Parathyroid adenoma (tissue), 2 donors: Measurements from ENCODE around the gene NNAT.

ENCODE experiments used
- H2AFZ ChIP-seq: fragments of 300-600 bp; sonication (generic); one replicate; pipeline ENCODE4 v1.7.0; 2017; ENCODE audit warnings: antibody characterized with exemption, mild to moderate bottlenecking
- H3K27ac ChIP-seq: fragments of 300-600 bp; sonication (generic); one replicate; pipeline ENCODE4 v1.7.0; 2017
- H3K27me3 ChIP-seq: fragments of 300-600 bp; sonication (generic); one replicate; pipeline ENCODE4 v1.7.0; 2017; ENCODE audit warnings: low read length; ENCODE audit not compliant: control insufficient read depth, insufficient read depth
- H3K36me3 ChIP-seq: fragments of 300-600 bp; sonication (generic); one replicate; pipeline ENCODE4 v1.7.0; 2017; ENCODE audit warnings: low read length; ENCODE audit not compliant: control insufficient read depth, insufficient read depth
- H3K4me1 ChIP-seq: fragments of 300-600 bp; sonication (generic); one replicate; pipeline ENCODE4 v1.7.0; 2017; ENCODE audit warnings: control low read depth
- H3K4me2 ChIP-seq: fragments of 300-600 bp; sonication (generic); one replicate; pipeline ENCODE4 v1.7.0; 2017; ENCODE audit warnings: low read length
- H3K4me3 ChIP-seq: fragments of 300-600 bp; sonication (generic); one replicate; pipeline ENCODE4 v1.7.0; 2017; ENCODE audit warnings: low read depth, low read length
- H3K79me2 ChIP-seq: fragments of 300-600 bp; sonication (generic); one replicate; pipeline ENCODE4 v1.7.0; 2017; ENCODE audit warnings: control low read depth
- H3K9ac ChIP-seq: fragments of 300-600 bp; sonication (generic); one replicate; pipeline ENCODE4 v1.7.0; 2017; ENCODE audit warnings: mild to moderate bottlenecking
- H3K9me3 ChIP-seq: fragments of 300-600 bp; sonication (generic); one replicate; pipeline ENCODE4 v1.7.0; 2017; ENCODE audit warnings: low read length; ENCODE audit not compliant: control insufficient read depth
- CTCF ChIP-seq: fragments of 300-600 bp; sonication (generic); IDR thresholded peaks from one replicate; pipeline ENCODE4 v1.7.0; 2017; ENCODE audit warnings: antibody characterized with exemption, mild to moderate bottlenecking
- donor health status: primary hyperparathyroidism.

Gene NNAT

GRCh38 chr20:37529214-37529967, 8.3 kb downstream of the NNAT start:
- Histone ChIP-seq H3K9me3 (no peaks in the 10 kb centered on the region), H3K9ac (no peak overlapping the region), H3K4me3 (no peak overlapping the region), H3K27ac (no peak overlapping the region), H3K4me1 (peaks cover 16% of the 10 kb centered on the region), H3K36me3 (no peaks in the 10 kb centered on the region), H3K79me2 (peaks cover 32% of the 10 kb centered on the region), H3K4me2 (no peak overlapping the region), H3K27me3 (no peaks in the 10 kb centered on the region), H2AFZ (no peak overlapping the region)
- TF ChIP-seq CTCF = no peak

DNA sequence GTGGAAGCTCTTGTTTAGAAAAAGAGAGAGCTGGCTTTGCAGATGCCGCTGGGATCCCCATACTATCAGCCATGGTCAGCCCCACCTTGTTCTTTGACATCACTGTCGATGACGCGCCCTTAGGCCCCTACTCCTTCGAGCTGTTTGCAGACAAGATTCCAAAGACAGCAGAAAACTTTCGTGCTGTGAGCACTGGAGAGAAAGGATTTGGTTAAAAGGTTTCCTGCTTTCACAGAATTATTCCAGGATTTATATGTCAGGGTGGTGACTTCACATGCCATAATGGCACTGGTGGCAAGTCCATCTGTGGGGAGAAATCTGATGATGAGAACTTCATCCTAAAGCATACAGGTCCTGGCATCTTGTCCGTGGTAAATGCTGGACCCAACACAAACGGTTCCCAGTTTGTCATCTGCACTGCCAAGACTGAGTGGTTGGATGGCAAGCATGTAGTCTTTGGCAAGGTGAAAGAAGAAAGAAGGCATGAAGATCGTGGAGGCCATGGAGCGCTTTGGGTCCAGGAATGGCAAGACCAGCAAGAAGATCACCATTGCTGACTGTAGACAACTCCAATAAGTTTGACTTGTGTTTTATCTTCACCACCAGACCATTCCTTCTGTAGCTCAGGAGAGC, 9.0 kb downstream of the NNAT start:
- Histone ChIP-seq H3K4me3 (no peak overlapping the region), H2AFZ (no peak overlapping the region), H3K36me3 (no peaks in the 10 kb centered on the region), H3K27me3 (no peaks in the 10 kb centered on the region), H3K27ac (no peak overlapping the region), H3K4me2 (no peak overlapping the region), H3K79me2 (peaks cover 25% of the 10 kb centered on the region), H3K4me1 (peaks cover 9% of the 10 kb centered on the region), H3K9me3 (no peaks in the 10 kb centered on the region), H3K9ac (no peak overlapping the region)
- no peak for TF ChIP-seq CTCF

DNA sequence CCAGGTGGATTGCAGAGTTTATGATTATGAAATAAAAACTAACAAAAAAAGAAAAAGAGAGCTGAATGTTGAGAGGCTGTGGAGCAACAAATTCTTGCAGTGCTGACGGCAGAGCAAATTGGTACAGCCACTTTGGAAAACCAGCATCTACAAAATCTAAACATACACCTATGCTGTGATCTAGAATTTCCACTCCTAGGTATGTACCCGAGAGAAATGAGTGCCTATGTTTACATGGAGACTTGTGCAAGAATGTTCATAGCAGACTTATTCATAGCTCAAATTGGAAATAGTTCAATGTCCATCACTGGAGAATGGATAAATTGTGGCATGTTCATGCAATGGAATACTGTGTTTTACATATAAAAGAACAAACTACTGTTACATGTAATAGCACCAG, 9.6 kb downstream of the NNAT start:
- TF ChIP-seq CTCF = no peak
- peaks cover 19% of the 10 kb centered on the region for H3K79me2 ChIP-seq

GRCh38 chr20:37531856-37532255, 10.8 kb downstream of the NNAT start:
- no peak overlapping the region for H3K4me2 ChIP-seq
- no peaks in the 10 kb centered on the region for H3K4me1 ChIP-seq
- peaks cover 7% of the 10 kb centered on the region for H3K79me2 ChIP-seq
- H3K27ac ChIP-seq = no peak overlapping the region
- no peak overlapping the region for H3K9ac ChIP-seq
- no peaks in the 10 kb centered on the region for H3K27me3 ChIP-seq
- TF ChIP-seq CTCF = no peak
- no peaks in the 10 kb centered on the region for H3K9me3 ChIP-seq
- H3K4me3 ChIP-seq = no peak overlapping the region
- H2AFZ ChIP-seq = no peak overlapping the region
- no peaks in the 10 kb centered on the region for H3K36me3 ChIP-seq

More for the DNA sequence above, 9.6 kb downstream of the NNAT start:
- H3K27me3 ChIP-seq = no peaks in the 10 kb centered on the region
- H3K4me1 ChIP-seq = peaks cover 6% of the 10 kb centered on the region
- no peak overlapping the region for H3K27ac ChIP-seq
- no peak overlapping the region for H2AFZ ChIP-seq
- no peak overlapping the region for H3K4me2 ChIP-seq
- H3K9ac ChIP-seq = no peak overlapping the region
- no peaks in the 10 kb centered on the region for H3K36me3 ChIP-seq
- H3K4me3 ChIP-seq = no peak overlapping the region
- no peaks in the 10 kb centered on the region for H3K9me3 ChIP-seq
